Stimulated activated CD4-positive, alpha-beta T cell treated with anti-CD3 and anti-CD28 coated beads, Interleukin-12 subunit alpha, Interleukin-12 subunit beta, amount 100 ng/mL, for 4 hours (primary cell): ENCODE data around the gene INAFM2.

Source experiments
- DNase-seq: peaks from one replicate; pipeline ENCODE4 v3.0.0-alpha.2; 2020

INAFM2 gene

DNA sequence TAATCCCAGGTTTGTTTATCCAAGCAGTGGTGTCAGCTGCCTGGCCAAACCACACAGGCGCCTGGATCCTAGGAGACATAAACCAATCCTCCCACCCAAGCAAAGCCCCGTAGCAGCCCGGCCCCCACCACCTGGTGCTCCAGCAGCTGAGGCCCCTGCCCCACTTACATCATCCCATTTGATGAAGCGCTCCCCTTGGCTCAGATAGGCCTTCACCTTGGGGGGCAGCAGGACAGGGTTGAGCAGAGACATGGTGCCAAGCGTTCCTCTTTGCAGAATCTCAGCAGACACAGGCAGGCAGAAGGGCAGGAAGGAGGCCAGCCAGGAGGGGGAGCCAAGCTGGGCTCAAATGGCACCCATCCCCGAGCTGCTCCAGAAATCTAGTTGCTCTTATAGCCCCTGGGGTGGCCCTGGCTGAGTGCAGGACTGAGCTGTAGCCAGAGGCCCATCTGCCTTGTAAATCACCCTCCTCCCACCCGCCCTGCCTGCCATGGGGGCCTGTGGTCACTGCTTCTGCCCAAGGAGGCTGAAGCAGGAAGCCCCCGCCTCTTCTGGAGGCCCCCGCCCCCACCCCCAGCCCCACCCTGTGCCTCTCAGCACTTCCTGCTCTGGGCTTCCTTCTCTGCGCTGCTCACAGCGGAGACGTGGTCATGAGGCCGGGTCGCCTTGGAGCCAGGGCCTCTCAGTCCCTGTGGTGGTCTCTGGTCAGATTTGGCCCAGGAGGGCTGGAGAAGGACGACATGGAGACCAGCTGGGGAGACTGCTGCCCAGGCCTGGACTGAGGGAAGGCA, 15.9 kb upstream of the INAFM2 start, which contains the start of gene PLCB2:
PLCB2 (minus strand) TSS at position 515 of the 791 bp plus-strand sequence; CDS start at position 252, 263 bp downstream.
- peak; percentile 55 for DNase-seq

- no peak for DNase-seq
These were observed 14.1 kb upstream of the INAFM2 start for GRCh38 chr15:40309344-40309862.

- peak; percentile 52 for DNase-seq
These were observed 13.2 kb upstream of the INAFM2 start for GRCh38 chr15:40310001-40310959.

DNA sequence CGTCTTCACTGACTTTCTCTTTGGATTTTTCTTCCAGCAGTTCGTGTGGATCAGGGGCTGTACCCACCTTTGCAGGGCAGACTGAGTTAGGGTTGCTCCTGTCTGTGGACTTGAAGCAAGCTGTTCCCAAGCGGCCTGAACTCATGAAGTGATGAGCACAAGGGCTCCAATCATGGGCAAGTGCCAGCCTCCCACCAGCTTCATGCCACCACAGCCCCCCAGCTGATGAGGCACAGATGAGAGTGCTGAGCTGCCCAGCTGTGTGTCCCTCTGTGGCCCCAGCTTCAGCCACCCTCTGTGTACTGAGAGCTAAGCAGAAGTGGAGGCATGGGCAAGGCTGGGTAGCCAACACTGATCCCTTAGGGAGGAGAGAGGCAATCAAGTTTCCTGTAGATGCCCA, 12.5 kb upstream of the INAFM2 start:
- no peak for DNase-seq

- DNase-seq: no peak
These were observed 10.9 kb upstream of the INAFM2 start for GRCh38 chr15:40312370-40313158.

DNA sequence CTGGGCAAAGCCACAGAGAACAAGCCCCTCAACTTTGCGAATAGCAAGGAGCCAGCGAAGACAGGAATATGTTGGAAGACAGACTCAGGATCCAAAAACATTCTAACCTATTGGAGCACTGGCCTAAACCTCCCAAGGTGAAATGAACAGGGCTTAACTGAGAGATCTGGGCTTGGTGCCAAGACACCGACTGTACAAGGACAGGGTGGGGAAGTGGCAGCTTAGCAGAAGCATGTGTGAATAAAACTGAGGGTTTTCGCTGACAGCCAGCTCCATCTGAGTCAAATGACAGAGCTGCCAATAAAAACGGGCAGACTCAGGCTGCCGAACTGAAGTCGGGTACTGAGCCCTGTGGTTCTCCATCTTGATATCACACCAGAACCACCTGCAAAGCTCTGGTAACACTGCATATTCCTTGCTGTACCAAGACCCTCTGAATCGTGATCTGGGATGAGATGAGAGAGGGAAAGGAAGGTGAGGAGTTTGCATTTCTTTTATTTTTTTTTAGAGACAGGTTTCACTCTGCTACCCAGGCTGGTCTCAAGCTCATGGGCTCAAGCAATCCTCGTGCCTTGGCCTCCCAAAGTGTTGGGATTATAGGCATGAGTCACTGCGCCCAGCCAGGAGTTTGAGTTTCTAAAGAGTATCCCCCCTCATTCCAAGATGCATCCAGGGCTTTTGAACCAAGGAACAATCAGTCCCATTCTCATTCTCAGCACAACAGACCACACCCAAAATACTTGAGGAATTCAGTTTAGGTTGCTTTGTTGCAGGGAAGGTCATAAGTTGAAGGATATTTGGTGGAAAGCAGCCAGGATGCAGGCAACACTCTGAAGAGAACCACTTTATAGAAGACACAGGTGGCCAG, 9.7 kb upstream of the INAFM2 start:
- DNase-seq: no peak

GRCh38 chr15:40314723-40315276, 8.7 kb upstream of the INAFM2 start:
- DNase-seq: no peak

DNA sequence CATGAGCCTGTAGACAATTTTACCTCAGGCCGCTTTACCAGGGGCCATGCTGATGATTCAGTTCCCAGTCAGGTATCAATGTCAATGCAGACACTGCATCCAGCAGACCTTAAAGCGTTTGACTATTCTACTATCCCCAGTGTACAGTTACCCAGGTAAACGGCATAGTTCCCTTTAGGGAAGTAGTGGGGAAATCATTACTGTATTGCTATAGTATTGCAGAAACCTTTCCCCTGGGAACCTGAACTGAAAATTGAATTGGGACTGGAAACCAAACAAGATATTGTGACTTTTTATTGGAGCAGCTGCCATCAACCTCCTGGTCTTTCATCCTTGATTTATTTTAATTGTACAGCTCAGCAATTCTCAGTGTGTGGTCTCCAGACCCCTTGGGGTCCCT, 6.6 kb upstream of the INAFM2 start:
- no peak for DNase-seq

GRCh38 chr15:40317580-40317979, 5.9 kb upstream of the INAFM2 start:
- no peak for DNase-seq

GRCh38 chr15:40320409-40320808, 3.1 kb upstream of the INAFM2 start:
- no peak for DNase-seq

GRCh38 chr15:40320931-40321371, 2.5 kb upstream of the INAFM2 start:
- peak; percentile 42 for DNase-seq

GRCh38 chr15:40322531-40323238, 807 bp upstream of the INAFM2 start:
- DNase-seq: no peak

DNA sequence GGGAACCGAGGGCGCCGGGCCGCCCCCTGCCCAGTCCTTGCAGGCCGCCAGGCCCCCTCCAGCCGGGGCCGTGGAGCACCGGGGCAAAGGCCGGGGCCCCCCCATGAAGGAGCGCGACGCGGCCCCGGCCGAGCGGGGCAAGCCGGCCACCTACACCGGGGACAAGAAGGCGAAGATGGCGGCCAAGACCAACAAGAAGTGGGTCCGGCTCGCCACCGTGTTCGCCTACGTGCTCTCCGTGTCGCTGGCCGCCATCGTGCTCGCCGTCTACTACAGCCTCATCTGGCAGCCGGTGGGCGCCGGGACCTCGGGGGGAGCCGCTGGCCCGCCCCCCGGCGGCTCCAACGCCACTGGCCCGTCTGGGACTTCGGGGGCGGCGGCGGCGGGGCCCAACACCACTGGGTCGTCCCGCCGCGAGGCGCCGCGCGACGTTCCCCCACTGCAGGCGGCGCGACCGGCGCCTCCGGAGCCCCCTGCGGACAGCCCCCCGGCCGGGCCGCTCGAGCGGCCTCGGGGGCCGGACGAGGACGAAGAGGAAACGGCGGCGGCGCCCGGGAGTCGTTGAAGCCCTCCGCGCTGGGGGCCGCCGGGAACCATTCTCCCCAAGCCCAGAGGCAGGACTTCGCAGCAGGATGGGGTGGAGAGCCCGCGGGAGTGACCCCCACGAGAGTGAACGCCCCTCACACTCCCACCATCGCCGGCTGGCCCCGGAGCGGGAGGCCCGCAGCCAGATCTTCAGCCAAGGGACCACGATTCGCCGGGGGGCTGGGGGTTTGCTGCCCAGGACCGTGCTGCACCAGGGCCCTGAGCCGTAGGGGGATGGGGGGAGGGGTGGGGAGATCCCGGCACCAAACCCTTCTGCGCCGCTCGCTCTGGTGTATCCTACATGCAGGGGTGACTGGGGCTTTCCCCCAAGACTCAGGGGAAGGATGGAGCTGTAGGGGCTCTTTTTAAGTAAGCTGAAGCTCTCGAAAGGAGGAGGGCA, 753 bp downstream of the INAFM2 start:
- DNase-seq: no peak

GRCh38 chr15:40325188-40325587, 1.7 kb downstream of the INAFM2 start:
- no peak for DNase-seq

GRCh38 chr15:40325700-40326099, 2.2 kb downstream of the INAFM2 start:
- DNase-seq: no peak

- no peak for DNase-seq
These were observed 4.0 kb downstream of the INAFM2 start for GRCh38 chr15:40327457-40327856.

DNA sequence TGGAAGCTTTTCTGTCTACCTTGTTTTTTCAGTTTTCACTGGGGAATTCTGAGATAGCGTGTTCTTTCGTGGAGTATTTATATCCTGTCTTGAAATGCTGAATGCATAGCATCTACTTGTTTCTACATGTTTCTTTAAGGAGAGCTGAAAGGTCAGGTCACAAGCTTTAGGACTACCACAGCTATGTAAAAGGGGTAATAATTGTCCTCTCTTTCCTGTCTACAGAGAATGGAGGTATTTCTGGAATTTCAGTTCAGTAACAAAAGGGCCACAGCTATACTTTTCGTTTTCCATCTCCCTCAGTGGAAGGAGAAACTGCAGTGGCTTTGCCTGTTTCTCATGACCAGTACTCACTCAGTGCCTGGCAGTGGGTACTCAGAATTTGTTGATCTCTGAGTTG, 4.7 kb downstream of the INAFM2 start:
- no peak for DNase-seq

- no peak for DNase-seq
These were observed 5.3 kb downstream of the INAFM2 start for GRCh38 chr15:40328751-40329150.

DNA sequence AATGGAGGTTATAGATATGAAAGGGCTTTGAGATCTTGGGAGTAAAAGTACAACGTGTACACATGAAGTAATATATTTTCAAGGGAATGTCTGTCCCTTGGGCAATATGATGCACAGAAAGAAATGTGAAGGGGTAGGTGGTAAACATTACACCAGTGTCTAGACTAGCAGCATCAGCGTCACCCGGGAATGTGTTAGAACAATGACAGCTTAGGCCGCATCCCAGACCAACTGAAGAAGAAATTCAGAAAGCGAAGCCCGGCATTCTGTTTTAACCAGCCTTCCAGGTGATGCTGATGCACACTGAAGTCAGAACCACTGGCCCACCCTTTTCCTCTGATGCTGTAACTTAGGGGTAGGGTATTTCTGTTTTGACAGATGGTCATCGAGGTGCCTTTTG, 6.3 kb downstream of the INAFM2 start:
- no peak for DNase-seq
